Small intestine (tissue), 7 donors: ENCODE results near the gene TRAPPC2. TPM values are rescaled to one million over a fixed set of nuclear protein-coding genes. Genes with fewer than 3 reads are reported as not detected.

Experiments
- DNase-seq, 2 donors: peaks; one replicate each; pipeline versions ENCODE4 v3.0.0 to v3.0.0-alpha.2; 2013
- FAIRE-seq: peaks from 2 replicates; lab custom pipeline; 2012; peaks lifted over from hg19 to GRCh38; lab: Jason Lieb, UNC
- H3K27ac ChIP-seq, 3 donors: one replicate each; pipeline ENCODE4 v1.5.1; 2013; ENCODE audit warnings: low read length in 2 of 3, mild to moderate bottlenecking in 2 of 3, control low read depth in 1 of 3, inconsistent platforms in 1 of 3, low read depth in 1 of 3, moderate library complexity in 1 of 3
- H3K27me3 ChIP-seq, 3 donors: one replicate each; pipeline ENCODE4 v1.6.1; 2013; ENCODE audit warnings: low read length in 3 of 3, inconsistent platforms in 1 of 3; ENCODE audit not compliant: control insufficient read depth in 3 of 3, insufficient read depth in 3 of 3
- H3K36me3 ChIP-seq, 3 donors: one replicate each; pipeline ENCODE4 v1.6.1; 2013; ENCODE audit warnings: low read length in 3 of 3, inconsistent platforms in 1 of 3, low read depth in 1 of 3, mild to moderate bottlenecking in 1 of 3, moderate library complexity in 1 of 3; ENCODE audit not compliant: control insufficient read depth in 3 of 3, insufficient read depth in 2 of 3
- H3K4me1 ChIP-seq, 3 donors: one replicate each; pipeline ENCODE4 v1.6.1; 2013; ENCODE audit warnings: low read length in 2 of 3, inconsistent platforms in 1 of 3, low read depth in 1 of 3, mild to moderate bottlenecking in 1 of 3, moderate library complexity in 1 of 3; ENCODE audit not compliant: control insufficient read depth in 3 of 3, insufficient read depth in 2 of 3
- H3K4me3 ChIP-seq, 3 donors: one replicate each; pipeline ENCODE4 v1.5.1; 2013; ENCODE audit warnings: low read length in 3 of 3, control low read depth in 1 of 3, inconsistent platforms in 1 of 3, low read depth in 1 of 3, mild to moderate bottlenecking in 1 of 3, moderate library complexity in 1 of 3
- H3K9me3 ChIP-seq, 2 donors: one replicate each; pipeline ENCODE4 v1.6.1; 2013; ENCODE audit warnings: low read depth in 1 of 2, low read length in 1 of 2; ENCODE audit not compliant: control insufficient read depth in 2 of 2, insufficient read depth in 1 of 2
- WGBS, 3 donors: extraction: QIAGEN DNeasy Blood & Tissue Kit; methylation state at CpG; one replicate each; pipeline ENCODE4 v1.1.7; 2013; 5-methylcytosine and 5-hydroxymethylcytosine counted together
- polyA plus RNA-seq, 4 donors: library from polyadenylated mRNA; stranded (reverse) in 3 of 4; unstranded in 1 of 4; fragments of 200-250 nt in 3 of 4; fragments of 120-200 nt in 1 of 4; gene quantifications; one replicate each; pipeline versions ENCODE4 v1.2.1 to v1.2.3, GENCODE V29; 2013
- donor health status: healthy with polysubstance abuse.
- donor health status: control.
- donor health status: control.
- donor health status: Bipolar disorder and iron deficiency.
- donor health status: healthy.

The TRAPPC2 gene
- polyA plus RNA-seq, 4 donors = 6.4 to 14.5 (median 7.7) TPM

DNA sequence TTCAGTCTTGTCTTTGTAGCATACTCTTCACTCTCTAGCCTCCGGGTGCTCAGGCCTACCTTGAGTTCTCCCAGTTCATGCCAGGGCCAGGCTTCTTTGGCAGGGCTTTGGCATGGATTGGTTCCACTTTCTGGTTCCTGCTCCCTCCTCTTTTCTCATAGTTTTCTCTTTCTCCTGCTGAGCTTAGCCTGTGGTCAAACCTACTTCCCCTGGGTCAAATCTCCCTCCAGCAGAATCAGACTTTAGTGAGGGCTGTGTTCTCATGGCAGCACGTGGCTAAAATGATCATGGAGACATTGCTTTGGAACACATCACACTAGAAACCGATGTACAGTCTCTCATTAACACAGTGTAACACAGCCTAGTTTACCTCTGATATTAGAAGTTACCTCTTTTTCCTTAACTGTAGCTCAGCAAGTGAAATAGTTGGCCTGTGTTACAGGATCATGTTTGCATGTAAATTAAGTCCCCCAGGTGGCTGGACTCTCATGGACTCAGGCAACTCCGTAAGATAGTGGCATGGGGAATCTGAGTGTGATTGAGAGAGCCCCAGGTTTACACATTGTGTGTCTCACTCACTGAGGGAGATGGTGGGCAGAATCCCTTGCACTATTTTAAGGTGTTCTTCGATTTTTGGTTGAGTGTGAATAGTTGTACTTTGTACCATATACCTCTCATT, 32.2 kb downstream of the TRAPPC2 start:
- FAIRE-seq (no peak), DNase-seq (no peak)
- H3K9me3 ChIP-seq = no peaks in the 10 kb centered on the region
- H3K27ac ChIP-seq = no peak overlapping the region
- H3K36me3 ChIP-seq = peaks cover 0 to 2% (median 2%) of the 10 kb centered on the region in 3 donors
- H3K4me1 ChIP-seq = peaks cover 0 to 1% (median 0%) of the 10 kb centered on the region in 3 donors
- 71 to 89% (median 86%) methylated on average over 5 of the region's 5 CpGs for WGBS, 3 donors
- H3K27me3 ChIP-seq = no peaks in the 10 kb centered on the region
- no peak overlapping the region for H3K4me3 ChIP-seq

- H3K36me3 ChIP-seq = no peaks in the 10 kb centered on the region
- H3K4me1 ChIP-seq = peaks cover 0 to 1% (median 0%) of the 10 kb centered on the region in 3 donors
- DNase-seq (no peak), FAIRE-seq (no peak)
- H3K9me3 ChIP-seq = no peaks in the 10 kb centered on the region
- WGBS, 3 donors = 61 to 80% (median 64%) methylated on average over 4 of the region's 4 CpGs
- H3K27ac ChIP-seq = no peak overlapping the region
- H3K4me3 ChIP-seq = no peak overlapping the region
- no peaks in the 10 kb centered on the region for H3K27me3 ChIP-seq
Measured at GRCh38 chrX:13700380-13700779, 34.0 kb downstream of the TRAPPC2 start.

GRCh38 chrX:13699183-13699826, 35.1 kb downstream of the TRAPPC2 start:
- WGBS, 3 donors = 34 to 55% (median 50%) methylated on average over 7 of the region's 7 CpGs
- DNase-seq (peak; percentile 67 to 85), FAIRE-seq (no peak)
- H3K36me3 ChIP-seq = peaks cover 0 to 2% (median 0%) of the 10 kb centered on the region in 3 donors
- H3K4me3 ChIP-seq = no peak overlapping the region
- H3K27me3 ChIP-seq = no peaks in the 10 kb centered on the region
- H3K4me1 ChIP-seq = peaks cover 0 to 2% (median 1%) of the 10 kb centered on the region in 3 donors
- H3K27ac ChIP-seq = peak overlapping the region; percentile 41 to 67 (median 50)
- no peaks in the 10 kb centered on the region for H3K9me3 ChIP-seq

DNA sequence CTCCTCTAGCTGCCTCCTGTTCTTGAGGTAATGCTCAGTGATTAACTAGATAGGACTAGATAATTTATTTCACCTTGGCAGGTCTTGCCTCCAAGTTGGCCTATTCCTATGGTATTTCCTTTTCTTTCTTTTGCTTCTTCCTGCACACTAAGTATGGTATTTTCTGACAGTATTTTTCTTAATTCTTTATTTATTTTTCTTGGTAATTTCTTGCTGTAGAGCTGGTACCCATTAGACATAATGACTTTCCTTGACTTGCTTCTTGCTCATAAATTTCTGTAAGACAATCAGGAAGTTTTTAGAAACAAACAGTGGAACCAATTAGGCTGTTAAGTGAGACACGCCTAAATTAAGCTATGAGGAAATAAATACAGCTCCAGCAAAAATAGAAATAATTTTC, 36.0 kb downstream of the TRAPPC2 start:
- WGBS, 3 donors = 6 to 41% (median 34%) methylated on average over 1 of the region's 1 CpG
- no peaks in the 10 kb centered on the region for H3K27me3 ChIP-seq
- H3K9me3 ChIP-seq = no peaks in the 10 kb centered on the region
- FAIRE-seq (no peak), DNase-seq (no peak)
- H3K36me3 ChIP-seq = peaks cover 0 to 2% (median 0%) of the 10 kb centered on the region in 3 donors
- no peak overlapping the region for H3K27ac ChIP-seq
- H3K4me1 ChIP-seq = peaks cover 1 to 3% (median 2%) of the 10 kb centered on the region in 3 donors
- no peak overlapping the region for H3K4me3 ChIP-seq

- H3K9me3 ChIP-seq = no peaks in the 10 kb centered on the region
- peaks cover 0 to 2% (median 0%) of the 10 kb centered on the region in 3 donors for H3K36me3 ChIP-seq
- H3K27me3 ChIP-seq = no peaks in the 10 kb centered on the region
- peaks cover 1 to 6% (median 5%) of the 10 kb centered on the region in 3 donors for H3K4me1 ChIP-seq
- no peak for DNase-seq
- H3K27ac ChIP-seq = peak overlapping the region in 1 of 3 donors; percentile 24
- no peak for FAIRE-seq
- 83 to 96% (median 89%) methylated on average over 1 of the region's 1 CpG for WGBS, 3 donors
- H3K4me3 ChIP-seq = no peak overlapping the region
Measured at GRCh38 chrX:13697976-13698375, 36.4 kb downstream of the TRAPPC2 start.

DNA sequence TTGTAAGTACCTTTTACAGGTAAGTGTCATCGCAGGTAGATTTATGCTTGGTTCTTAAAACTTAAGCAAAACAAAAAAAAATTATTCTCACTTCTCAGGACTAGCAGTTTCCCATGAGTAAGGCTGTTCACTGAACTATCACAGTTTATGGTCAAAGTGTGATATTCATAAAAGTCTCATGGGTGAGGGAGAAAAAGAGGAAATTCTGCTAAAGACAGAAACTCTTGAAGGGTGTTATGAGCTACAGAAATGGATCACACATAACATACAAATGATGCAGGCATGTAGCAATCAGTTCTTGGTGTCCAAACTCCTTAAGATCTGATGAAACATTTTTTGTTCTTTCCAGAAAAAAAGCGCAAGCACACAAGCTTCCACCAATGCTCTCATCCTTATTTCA, 37.0 kb downstream of the TRAPPC2 start:
- Histone ChIP-seq H3K36me3 (peaks cover 0 to 2% (median 0%) of the 10 kb centered on the region in 3 donors), H3K4me3 (no peak overlapping the region), H3K27ac (no peak overlapping the region), H3K4me1 (peaks cover 1 to 6% (median 5%) of the 10 kb centered on the region in 3 donors), H3K27me3 (no peaks in the 10 kb centered on the region), H3K9me3 (no peaks in the 10 kb centered on the region)
- DNase-seq (no peak), FAIRE-seq (no peak)
- 91 to 92% (median 91%) methylated on average over 2 of the region's 2 CpGs for WGBS, 3 donors

GRCh38 chrX:13695601-13696115, 38.8 kb downstream of the TRAPPC2 start:
- peaks cover 0 to 2% (median 0%) of the 10 kb centered on the region in 3 donors for H3K36me3 ChIP-seq
- DNase-seq (no peak), FAIRE-seq (no peak)
- no peak overlapping the region for H3K4me3 ChIP-seq
- no peak overlapping the region for H3K27ac ChIP-seq
- WGBS, 3 donors = 69 to 83% (median 78%) methylated on average over 4 of the region's 4 CpGs
- H3K9me3 ChIP-seq = no peaks in the 10 kb centered on the region
- no peaks in the 10 kb centered on the region for H3K27me3 ChIP-seq
- H3K4me1 ChIP-seq = peaks cover 5 to 6% (median 5%) of the 10 kb centered on the region in 3 donors

GRCh38 chrX:13694983-13695382, 39.4 kb downstream of the TRAPPC2 start:
- H3K27me3 ChIP-seq = no peaks in the 10 kb centered on the region
- no peak overlapping the region for H3K27ac ChIP-seq
- H3K4me1 ChIP-seq = peaks cover 5 to 6% (median 5%) of the 10 kb centered on the region in 3 donors
- 72 to 85% (median 80%) methylated on average over 8 of the region's 8 CpGs for WGBS, 3 donors
- FAIRE-seq (no peak), DNase-seq (no peak)
- H3K4me3 ChIP-seq = no peak overlapping the region
- H3K36me3 ChIP-seq = peaks cover 0 to 2% (median 0%) of the 10 kb centered on the region in 3 donors
- no peaks in the 10 kb centered on the region for H3K9me3 ChIP-seq
